DMS79 (cell line): Measurements from ENCODE around the gene ANO9.
"Not testable (repeated sequence)": the region's sequence is repeated elsewhere in the genome, so short reads cannot be mapped to it uniquely, and the experiment has no call there.

ENCODE experiments used
- DNase-seq: peaks from one replicate; lab custom pipeline; 2025; lab: John Stamatoyannopoulos, UW

The ANO9 gene

GRCh38 chr11:451738-452137 is 9.9 kb upstream of the ANO9 start:
- no peak for DNase-seq

DNA sequence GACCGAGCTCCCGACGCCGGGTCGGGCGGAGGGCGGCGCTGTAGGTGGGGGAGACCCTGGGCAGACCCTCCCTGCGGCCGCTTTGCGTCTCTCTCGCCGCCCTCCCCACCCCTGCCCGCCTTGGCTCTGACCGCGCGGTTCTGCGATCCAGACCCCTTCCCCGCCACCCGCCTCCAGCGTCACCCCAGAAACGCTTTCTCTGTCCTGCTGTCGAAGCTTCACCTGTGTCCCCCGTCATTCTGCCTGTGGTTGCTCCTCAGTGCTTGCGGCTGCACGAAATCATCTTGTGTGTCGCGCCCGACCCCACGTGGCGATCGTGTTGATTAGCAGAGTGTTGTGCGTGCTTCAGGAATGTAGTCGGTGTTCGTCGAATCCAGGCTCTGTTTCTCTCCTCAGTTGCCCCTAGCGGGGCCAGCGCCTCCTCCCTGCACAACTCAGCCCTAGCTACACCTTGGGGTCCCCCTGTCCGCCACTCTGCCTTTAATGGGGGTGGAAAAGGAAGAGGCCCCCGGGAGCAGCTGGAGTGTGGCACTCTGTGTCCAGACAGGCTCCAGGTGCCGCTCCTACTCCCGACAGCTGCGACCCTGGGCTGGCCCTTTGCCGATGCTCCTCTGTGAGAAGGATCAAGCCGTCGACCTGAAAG is 9.1 kb upstream of the ANO9 start:
- DNase-seq, result peak; percentile 10

GRCh38 chr11:449889-450808 is 8.3 kb upstream of the ANO9 start, which contains the start of gene PTDSS2:
Gene PTDSS2 (plus strand): TSS chr11:450279. CDS start chr11:450456, 177 bp downstream.
- DNase-seq, result peak; percentile 75

DNA sequence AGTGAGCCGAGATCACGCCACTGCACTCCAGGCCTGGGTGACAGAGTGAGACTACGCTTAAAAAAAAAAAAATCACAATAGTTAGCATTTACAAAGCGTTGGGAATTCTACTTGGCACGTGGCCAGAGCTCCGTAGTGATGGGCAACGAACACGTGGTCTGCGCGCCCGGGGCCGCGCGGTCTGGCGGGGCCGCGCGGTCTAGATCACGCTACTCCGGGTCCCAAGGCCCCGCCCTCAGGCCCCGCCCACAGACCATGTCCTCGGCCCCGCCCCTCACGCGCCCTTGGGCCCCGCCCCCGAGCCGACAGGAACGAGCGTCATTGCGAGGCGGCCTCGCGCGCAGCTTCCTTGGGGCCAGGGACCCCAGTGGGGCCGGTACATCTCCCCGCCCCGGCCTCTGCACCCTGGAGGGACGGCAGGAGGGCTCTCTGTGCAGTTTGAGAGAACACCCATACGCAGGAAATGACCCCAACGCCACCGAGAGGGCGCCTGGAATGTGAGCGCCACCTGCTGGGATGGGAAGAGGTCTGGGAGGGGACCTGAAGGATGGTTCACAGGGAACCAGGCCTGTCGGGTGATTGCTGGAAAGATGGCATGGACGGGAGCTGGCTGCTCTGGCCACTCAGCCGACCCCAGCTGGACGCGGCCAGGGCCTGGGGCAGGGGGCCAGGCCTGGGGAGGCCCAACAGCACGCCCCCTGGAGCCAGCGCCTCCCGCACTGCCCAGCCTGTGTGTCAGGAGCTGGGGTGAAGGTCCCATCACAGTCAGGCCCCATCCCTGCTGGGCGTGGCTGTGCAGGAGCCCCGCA is 6.3 kb upstream of the ANO9 start:
- DNase-seq, result peak; percentile 44

DNA sequence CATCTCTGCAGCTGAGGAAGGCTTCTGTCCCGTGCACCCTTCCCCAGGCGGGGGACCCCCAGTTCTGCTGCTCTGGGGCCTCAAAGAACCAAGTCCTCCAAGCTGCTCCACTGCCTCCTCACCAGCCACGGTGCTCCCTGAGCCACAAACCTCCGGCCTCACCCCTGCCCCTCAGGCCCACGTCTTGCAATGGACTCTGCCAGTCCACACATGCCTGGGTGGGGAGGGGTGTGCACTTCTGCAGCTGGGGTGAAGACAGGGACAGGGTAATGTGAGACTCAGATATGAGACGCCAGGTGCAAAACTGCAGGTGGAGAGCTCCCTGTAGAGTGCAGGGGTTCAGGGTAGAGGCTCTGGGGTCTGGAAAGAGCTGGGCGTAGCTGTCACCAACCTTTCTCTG is 5.1 kb upstream of the ANO9 start:
- DNase-seq, result no peak

GRCh38 chr11:445765-446588 is 4.2 kb upstream of the ANO9 start:
- no peak for DNase-seq

- peak; percentile 50 for DNase-seq
Measured at GRCh38 chr11:444396-445144, 2.8 kb upstream of the ANO9 start.

DNA sequence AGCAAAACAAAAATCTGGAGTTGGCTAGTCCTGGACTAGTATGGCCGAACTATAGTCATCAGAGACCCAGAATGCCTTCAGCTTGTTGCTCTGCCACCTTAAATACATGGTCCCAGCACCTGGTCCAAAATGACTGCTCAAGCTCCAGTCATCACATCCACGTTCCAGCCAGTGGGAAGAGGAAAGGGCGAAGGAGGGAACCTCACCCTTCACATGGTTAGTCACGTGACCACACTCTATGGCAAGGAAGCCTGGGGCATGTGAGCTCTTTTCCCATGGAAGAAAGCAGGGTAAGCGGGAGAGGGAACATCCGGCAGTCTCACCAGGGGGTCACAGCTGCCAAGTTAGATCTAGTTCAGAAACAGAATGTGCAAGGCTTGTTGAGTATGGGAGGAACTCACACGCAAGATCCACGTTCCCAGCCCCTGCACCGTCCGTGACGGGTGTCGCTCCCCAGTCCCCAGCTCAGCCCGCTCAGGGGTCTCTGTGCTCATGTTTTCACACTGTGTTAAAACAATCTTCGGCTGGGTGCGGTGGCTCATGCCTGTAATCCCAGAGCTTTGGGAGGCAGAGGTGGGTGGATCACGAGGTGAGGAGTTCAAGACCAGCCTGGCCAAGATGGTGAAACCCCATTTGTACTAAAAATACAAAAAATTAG is 1.9 kb upstream of the ANO9 start:
- no peak for DNase-seq

DNA sequence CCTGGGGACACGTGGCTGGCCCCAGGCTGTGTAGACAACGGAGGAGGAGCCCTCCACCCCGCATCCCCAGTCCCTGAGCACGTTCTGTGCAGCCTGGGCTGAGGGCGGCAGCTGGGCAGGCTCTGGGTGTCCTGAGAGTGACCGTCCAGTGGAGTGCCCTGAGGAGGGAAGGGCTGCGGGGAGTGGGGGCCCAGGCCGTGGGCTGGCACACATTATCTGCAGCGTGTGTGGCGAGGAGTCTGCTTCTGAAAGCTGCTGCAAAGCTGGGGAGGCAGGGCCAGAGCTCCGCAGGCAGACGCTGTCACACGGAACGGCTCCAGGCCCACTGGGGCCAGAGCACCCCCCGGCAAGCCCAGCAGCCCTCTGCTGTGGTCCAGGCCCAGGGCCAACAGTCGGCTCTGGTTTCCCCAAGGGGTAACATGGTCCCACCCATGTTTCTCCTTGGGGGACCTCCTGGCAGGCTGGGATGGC is 835 bp upstream of the ANO9 start:
- DNase-seq, result no peak

GRCh38 chr11:441043-441417 is 781 bp downstream of the ANO9 start:
- no peak for DNase-seq

GRCh38 chr11:440065-441042 is 1.5 kb downstream of the ANO9 start:
- DNase-seq, result no peak

DNA sequence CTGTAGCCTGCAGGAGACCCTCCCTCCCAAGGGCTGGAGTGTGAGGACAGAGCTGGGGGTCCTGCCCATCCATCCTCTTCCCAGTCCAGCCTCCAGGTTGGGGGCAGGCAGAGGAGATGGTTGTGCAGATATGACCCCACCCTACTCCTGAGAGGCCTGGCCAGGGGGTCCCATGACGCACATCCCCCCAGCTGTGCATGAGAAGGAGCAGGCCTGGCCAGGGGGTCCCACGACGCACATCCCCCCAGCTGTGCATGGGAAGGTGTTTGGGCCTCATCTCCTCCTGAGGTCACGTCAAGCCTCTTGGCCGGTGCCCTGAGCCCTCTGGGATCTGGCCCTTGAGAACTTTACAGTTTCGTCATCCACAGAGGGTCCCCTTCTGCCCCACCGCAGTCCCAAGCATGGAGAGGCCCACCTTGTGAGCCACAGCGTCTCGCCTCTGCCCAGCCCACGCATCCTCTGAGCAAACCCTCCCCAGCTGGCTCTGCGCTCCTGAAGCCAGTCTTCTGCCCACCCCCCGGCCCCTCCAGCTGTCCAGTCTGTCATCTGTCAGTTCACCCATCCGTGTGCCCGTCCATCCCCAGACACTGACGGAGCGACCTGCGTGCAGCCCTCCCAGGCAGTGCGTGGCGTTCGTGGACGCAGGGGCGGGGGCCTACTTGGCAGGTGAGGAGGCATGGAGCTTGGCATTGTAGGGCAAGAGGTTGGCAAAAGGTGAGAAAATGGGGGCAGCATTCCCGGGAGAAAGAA is 2.3 kb downstream of the ANO9 start:
- DNase-seq, result no peak

- no peak for DNase-seq
Measured at GRCh38 chr11:438101-438844, 3.5 kb downstream of the ANO9 start.

DNA sequence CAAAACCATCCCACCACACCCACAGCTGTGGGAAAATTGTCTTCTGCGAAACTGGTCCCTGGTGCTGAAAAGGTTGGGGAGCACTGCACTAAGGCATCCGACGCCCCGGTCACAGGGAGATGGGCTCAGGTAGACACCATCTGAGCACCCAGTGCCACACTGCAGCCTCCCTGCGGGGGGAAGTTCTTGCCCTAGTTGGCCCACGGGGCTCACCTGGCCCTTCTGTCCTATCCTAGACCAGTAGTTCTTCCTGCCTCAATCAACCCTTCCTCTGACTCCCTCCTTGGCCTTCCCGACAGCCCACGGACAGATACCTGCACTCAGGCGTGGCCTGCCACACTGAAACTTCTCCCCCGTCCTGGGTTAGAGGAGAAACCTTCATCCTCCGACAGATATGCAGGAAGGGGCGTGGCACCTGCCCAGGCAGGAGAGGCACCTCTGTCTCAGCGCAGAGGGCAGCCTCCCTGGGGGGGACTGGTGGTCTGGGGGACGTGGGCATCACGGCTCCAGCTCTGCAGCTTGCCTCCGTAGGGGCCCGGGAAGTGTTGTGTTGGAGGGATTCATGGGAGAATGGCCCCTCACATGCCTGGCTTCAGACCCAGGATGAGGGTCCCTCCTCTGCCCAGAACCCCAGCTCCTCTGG is 4.5 kb downstream of the ANO9 start:
- DNase-seq, result no peak

GRCh38 chr11:434999-435740 is 6.6 kb downstream of the ANO9 start:
- DNase-seq, result not testable (repeated sequence)

DNA sequence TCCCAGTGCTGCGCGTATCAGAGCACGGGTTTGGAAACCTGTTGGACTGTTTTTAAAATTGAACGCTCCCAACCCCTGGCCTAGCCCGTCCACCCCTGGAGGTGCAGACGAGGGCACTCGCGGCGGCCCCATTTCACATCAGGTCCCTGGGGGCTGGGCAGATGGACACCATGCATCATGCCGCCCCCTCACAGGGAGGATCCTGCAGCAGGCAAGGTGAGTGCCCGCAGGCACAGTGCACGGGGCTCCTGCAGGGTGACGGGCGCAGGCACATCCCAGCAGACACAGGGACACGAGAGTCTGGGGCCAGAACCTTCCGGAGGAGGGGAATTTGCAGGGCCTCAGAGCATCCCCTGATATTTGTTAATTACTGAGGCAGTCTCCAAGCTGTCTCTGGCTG is 7.3 kb downstream of the ANO9 start:
- DNase-seq, result no peak
